Mesenchymal stem cell (in vitro differentiated cells and primary cell): Measurements from ENCODE around the gene PRKCA.
"Not testable (repeated sequence)": the region's sequence is repeated elsewhere in the genome, so short reads cannot be mapped to it uniquely, and the experiment has no call there.

ENCODE experiments used
- DNase-seq: peaks from one replicate; pipeline ENCODE4 v3.0.0-alpha.2; 2013
- H2AFZ ChIP-seq: one replicate; pipeline ENCODE4 v1.6.1; 2013; ENCODE audit warnings: low read depth, mild to moderate bottlenecking, control low read depth, inconsistent platforms, low read length, moderate library complexity
- H2AK5ac ChIP-seq: 2 replicates; pipeline ENCODE4 v1.6.1; 2013; ENCODE audit warnings: low read length, moderate library complexity, mild to moderate bottlenecking, inconsistent platforms; ENCODE audit not compliant: severe bottlenecking
- H2BK120ac ChIP-seq: one replicate; pipeline ENCODE4 v1.6.1; 2013; ENCODE audit warnings: low read depth, mild to moderate bottlenecking, inconsistent platforms, low read length, moderate library complexity
- H2BK12ac ChIP-seq, 2 experiments: one replicate each; pipeline ENCODE4 v1.6.1; 2013; ENCODE audit warnings: inconsistent platforms in 2 of 2, low read length in 2 of 2, mild to moderate bottlenecking in 2 of 2, moderate library complexity in 2 of 2, control low read depth in 1 of 2
- H2BK15ac ChIP-seq: one replicate; pipeline ENCODE4 v1.6.1; 2013; ENCODE audit warnings: mild to moderate bottlenecking, low read depth, inconsistent platforms; ENCODE audit not compliant: poor library complexity, severe bottlenecking
- H2BK5ac ChIP-seq: 2 replicates; pipeline ENCODE4 v1.6.1; 2013; ENCODE audit warnings: low read depth, mild to moderate bottlenecking, low read length, control low read depth, inconsistent platforms; ENCODE audit not compliant: poor library complexity, severe bottlenecking
- H3K14ac ChIP-seq, 2 experiments: one replicate each; pipeline ENCODE4 v1.6.1; 2013; ENCODE audit warnings: inconsistent platforms in 2 of 2, low read length in 2 of 2, control low read depth in 1 of 2, mild to moderate bottlenecking in 1 of 2, moderate library complexity in 1 of 2
- H3K18ac ChIP-seq, 2 experiments: one replicate each; pipeline ENCODE4 v1.6.1; 2013; ENCODE audit warnings: inconsistent platforms in 2 of 2, low read length in 2 of 2, control low read depth in 1 of 2, low read depth in 1 of 2, mild to moderate bottlenecking in 1 of 2
- H3K23ac ChIP-seq, 2 experiments: one replicate each; pipeline ENCODE4 v1.6.1; 2013; ENCODE audit warnings: inconsistent platforms in 2 of 2, low read length in 2 of 2, mild to moderate bottlenecking in 2 of 2, moderate library complexity in 2 of 2, control low read depth in 1 of 2
- H3K27ac ChIP-seq: 2 replicates; pipeline ENCODE4 v1.5.1; 2013; ENCODE audit warnings: mild to moderate bottlenecking, moderate library complexity, low read length, control low read depth, inconsistent platforms; ENCODE audit not compliant: poor library complexity, severe bottlenecking
- H3K27me3 ChIP-seq, 2 experiments: 2 replicates each; pipeline versions ENCODE4 v1.6.1 to v1.7.0; 2013; ENCODE audit warnings: low read length in 2 of 2, mild to moderate bottlenecking in 2 of 2, moderate library complexity in 2 of 2, control low read depth in 1 of 2, inconsistent platforms in 1 of 2; ENCODE audit not compliant: control insufficient read depth in 1 of 2, insufficient read depth in 1 of 2
- H3K36me3 ChIP-seq, 2 experiments: 2 replicates each; pipeline versions ENCODE4 v1.6.1 to v1.7.0; 2013; ENCODE audit warnings: low read length in 2 of 2, control low read depth in 1 of 2, inconsistent platforms in 1 of 2, low read depth in 1 of 2, mild to moderate bottlenecking in 1 of 2; ENCODE audit not compliant: insufficient read depth in 2 of 2, control insufficient read depth in 1 of 2
- H3K4ac ChIP-seq, 2 experiments: one replicate each; pipeline ENCODE4 v1.6.1; 2013; ENCODE audit warnings: inconsistent platforms in 2 of 2, low read length in 2 of 2, mild to moderate bottlenecking in 2 of 2, moderate library complexity in 2 of 2, control low read depth in 1 of 2, low read depth in 1 of 2
- H3K4me1 ChIP-seq: 2 replicates; pipeline ENCODE4 v1.6.1; 2013; ENCODE audit warnings: low read depth, low read length, control low read depth; ENCODE audit not compliant: control insufficient read depth, insufficient read depth
- H3K4me2 ChIP-seq: 2 replicates; pipeline ENCODE4 v1.6.1; 2013; ENCODE audit warnings: low read length, mild to moderate bottlenecking, inconsistent platforms; ENCODE audit not compliant: poor library complexity, severe bottlenecking
- H3K4me3 ChIP-seq, 2 experiments: 2 replicates each; pipeline versions ENCODE4 v1.5.1 to v1.7.0; 2013; ENCODE audit warnings: low read length in 2 of 2, mild to moderate bottlenecking in 2 of 2, control low read depth in 1 of 2, low read depth in 1 of 2; ENCODE audit not compliant: insufficient read depth in 1 of 2
- H3K79me1 ChIP-seq: replicated peaks from 2 replicates; pipeline ENCODE4 v1.6.1; 2013; ENCODE audit warnings: mild to moderate bottlenecking, control low read depth, low read length, inconsistent platforms; ENCODE audit not compliant: poor library complexity, severe bottlenecking
- H3K9ac ChIP-seq: 2 replicates; pipeline ENCODE4 v1.7.0; 2013; ENCODE audit warnings: mild to moderate bottlenecking, low read length, moderate library complexity
- H3K9me3 ChIP-seq: 2 replicates; pipeline ENCODE4 v1.7.0; 2013; ENCODE audit warnings: mild to moderate bottlenecking, low read length; ENCODE audit not compliant: control insufficient read depth
- H4K8ac ChIP-seq: one replicate; pipeline ENCODE4 v1.6.1; 2013; ENCODE audit warnings: inconsistent platforms, mild to moderate bottlenecking, low read length, moderate library complexity
- H4K91ac ChIP-seq: one replicate; pipeline ENCODE4 v1.6.1; 2013; ENCODE audit warnings: mild to moderate bottlenecking, low read length, inconsistent platforms
- WGBS: methylation state at CpG from one replicate; pipeline ENCODE4 v1.1.7; 2013; ENCODE audit warnings: mixed read lengths; 5-methylcytosine and 5-hydroxymethylcytosine counted together

Gene PRKCA

GRCh38 chr17:66357037-66357436, 54.6 kb downstream of the PRKCA start:
- Histone ChIP-seq H2BK120ac (no peak overlapping the region), H3K4me1 (peaks cover 5% of the 10 kb centered on the region), H3K4me2 (no peak overlapping the region), H3K18ac (peak overlapping the region in 1 of 2 experiments; percentile 18), H3K23ac (no peak overlapping the region), H3K27ac (no peak overlapping the region), H3K27me3 (no peaks in the 10 kb centered on the region), H3K4me3 (no peak overlapping the region), H3K14ac (no peak overlapping the region), H4K91ac (no peak overlapping the region), H3K9ac (no peak overlapping the region), H2AK5ac (peak overlapping the region; percentile 32), H3K79me1 (peaks cover 17% of the 10 kb centered on the region), H2BK15ac (peak overlapping the region; percentile 69), H3K9me3 (no peaks in the 10 kb centered on the region), H3K36me3 (no peaks in the 10 kb centered on the region), H2BK5ac (no peak overlapping the region), H4K8ac (no peak overlapping the region), H3K4ac (no peak overlapping the region), H2BK12ac (no peak overlapping the region), H2AFZ (no peak overlapping the region)
- peak; percentile 28 for DNase-seq
- WGBS = 97% methylated on average over 2 of the region's 2 CpGs

- Histone ChIP-seq H3K27ac (no peak overlapping the region), H2BK5ac (no peak overlapping the region), H2BK12ac (no peak overlapping the region), H3K4me3 (no peak overlapping the region), H3K4ac (no peak overlapping the region), H2AK5ac (no peak overlapping the region), H3K4me2 (no peak overlapping the region), H4K91ac (no peak overlapping the region), H4K8ac (no peak overlapping the region), H2BK120ac (no peak overlapping the region), H3K9me3 (no peaks in the 10 kb centered on the region), H2AFZ (no peak overlapping the region), H3K14ac (no peak overlapping the region), H2BK15ac (no peak overlapping the region), H3K4me1 (peaks cover 8% of the 10 kb centered on the region), H3K79me1 (peaks cover 17% of the 10 kb centered on the region), H3K9ac (no peak overlapping the region), H3K23ac (no peak overlapping the region), H3K27me3 (no peaks in the 10 kb centered on the region), H3K18ac (no peak overlapping the region), H3K36me3 (no peaks in the 10 kb centered on the region)
- DNase-seq = no peak
- no CpG with 5 or more reads among the region's 2 CpGs for WGBS
Observed at GRCh38 chr17:66359351-66359750, 56.9 kb downstream of the PRKCA start.

- not testable (repeated sequence) for H2BK5ac ChIP-seq, H3K27me3 ChIP-seq, H2AFZ ChIP-seq, H2BK12ac ChIP-seq, H2BK120ac ChIP-seq, H3K18ac ChIP-seq, H4K8ac ChIP-seq, H3K4me1 ChIP-seq, H4K91ac ChIP-seq, H2AK5ac ChIP-seq, H3K4ac ChIP-seq, H3K14ac ChIP-seq, H3K4me2 ChIP-seq, H2BK15ac ChIP-seq, H3K9me3 ChIP-seq, H3K27ac ChIP-seq, H3K23ac ChIP-seq, H3K4me3 ChIP-seq, H3K36me3 ChIP-seq, DNase-seq, H3K9ac ChIP-seq
- peaks cover 19% of the 10 kb centered on the region for H3K79me1 ChIP-seq
- WGBS = 96% methylated on average over 12 of the region's 12 CpGs
Observed at GRCh38 chr17:66360961-66361565, 58.6 kb downstream of the PRKCA start.

- no peak overlapping the region for H4K8ac ChIP-seq
- H3K18ac ChIP-seq = no peak overlapping the region
- no peak overlapping the region for H3K9ac ChIP-seq
- H3K79me1 ChIP-seq = peaks cover 23% of the 10 kb centered on the region
- no peak for DNase-seq
- H3K14ac ChIP-seq = no peak overlapping the region
- no peak overlapping the region for H3K4me2 ChIP-seq
- H3K27me3 ChIP-seq = no peaks in the 10 kb centered on the region
- peak overlapping the region in 1 of 2 experiments; percentile 60 for H2BK12ac ChIP-seq
- H3K36me3 ChIP-seq = peaks cover 0 to under 1% of the 10 kb centered on the region in 2 experiments
- H2AFZ ChIP-seq = no peak overlapping the region
- no peak overlapping the region for H2BK120ac ChIP-seq
- H3K23ac ChIP-seq = peak overlapping the region in 1 of 2 experiments; percentile 70
- no peaks in the 10 kb centered on the region for H3K9me3 ChIP-seq
- no peak overlapping the region for H2AK5ac ChIP-seq
- no peak overlapping the region for H3K4ac ChIP-seq
- H3K4me1 ChIP-seq = peaks cover 4% of the 10 kb centered on the region
- no peak overlapping the region for H2BK5ac ChIP-seq
- H3K27ac ChIP-seq = no peak overlapping the region
- no peak overlapping the region for H4K91ac ChIP-seq
- no peak overlapping the region for H3K4me3 ChIP-seq
- over 99% methylated on average over 10 of the region's 10 CpGs for WGBS
- H2BK15ac ChIP-seq = no peak overlapping the region
Observed at GRCh38 chr17:66364508-66364907, 62.1 kb downstream of the PRKCA start.
